ENCODE measurements around the gene GTPBP4.
"Not testable (repeated sequence)": the region's sequence is repeated elsewhere in the genome, so short reads cannot be mapped to it uniquely, and the experiment has no call there.

- TF ChIP-seq CTCF (conservative IDR thresholded peaks at IDR 0.05; ENCODE audit: low read depth, low read length); EZH2 (IDR thresholded peaks at IDR 0.05; ENCODE audit: borderline replicate concordance, low read depth, low read length, poor library complexity, severe bottlenecking): not testable (repeated sequence)
Observed at GRCh38 chr10:1038769-1039168, 50.5 kb downstream of the GTPBP4 start.
